Endothelial cell of umbilical vein (primary cell): ENCODE results near the gene PELI2. TPM values are rescaled to one million over a fixed set of nuclear protein-coding genes. Genes with fewer than 3 reads are reported as not detected.

Experiments
- BruUV-seq: library from RNA; stranded (reverse); fragments of 400-500 nt; replicated peaks from 2 replicates; lab custom pipeline; 2021; lab: Mats Ljungman, UMichigan
- CTCF ChIA-PET: fragments of 300-600, 350-600 bp; sonication (Branson Sonifier 250); formaldehyde crosslinking; loops from one replicate; lab custom pipeline; 2021; ENCODE audit warnings: antibody characterized with exemption, inconsistent platforms; lab: Charles Lee
- POLR2A ChIA-PET: fragments of 300-600, 350-600 bp; sonication (Branson Sonifier 250); formaldehyde crosslinking; loops from one replicate; lab custom pipeline; 2021; ENCODE audit warnings: antibody characterized with exemption, inconsistent platforms; lab: Charles Lee
- DNase-seq: peaks from one replicate; pipeline ENCODE4 v3.0.0-alpha.2; 2011; ENCODE audit warnings: low read depth, low spot score
- FAIRE-seq: peaks from 2 replicates; lab custom pipeline; 2011; peaks lifted over from hg19 to GRCh38; lab: Jason Lieb, UNC
- H2AFZ ChIP-seq: 2 replicates; pipeline ENCODE4 v1.6.0; 2012; ENCODE audit warnings: low read depth, low read length, control low read depth, inconsistent platforms
- H3K27ac ChIP-seq: 2 replicates; pipeline ENCODE4 v1.5.1; 2011; ENCODE audit warnings: low read depth, mild to moderate bottlenecking, control low read depth, low read length, moderate library complexity; ENCODE audit not compliant: insufficient read depth
- H3K27me3 ChIP-seq, 2 experiments: 2 replicates each; pipeline versions ENCODE4 v1.6.0 to v1.6.1; 2011; ENCODE audit warnings: low read length in 2 of 2, mixed read lengths in 1 of 2; ENCODE audit not compliant: control insufficient read depth in 2 of 2, insufficient read depth in 2 of 2
- H3K36me3 ChIP-seq, 2 experiments: 2 replicates in 1 of 2; 3 replicates in 1 of 2; pipeline ENCODE4 v1.5.1; 2011; ENCODE audit warnings: low read length in 2 of 2, mild to moderate bottlenecking in 1 of 2, moderate library complexity in 1 of 2; ENCODE audit not compliant: control insufficient read depth in 2 of 2, insufficient read depth in 2 of 2; ENCODE audit errors: extremely low read depth in 1 of 2
- H3K4me1 ChIP-seq: 3 replicates; pipeline ENCODE4 v1.5.1; 2011; ENCODE audit warnings: mild to moderate bottlenecking, low read length; ENCODE audit not compliant: control insufficient read depth, insufficient read depth; ENCODE audit errors: extremely low read depth
- H3K4me2 ChIP-seq: 2 replicates; pipeline ENCODE4 v1.6.1; 2011; ENCODE audit warnings: low read length, control low read depth, mixed read lengths; ENCODE audit not compliant: insufficient read depth
- H3K4me3 ChIP-seq, 3 experiments: fragments of 200-600 bp in 1 of 3; sonication (generic), shearing (Covaris generic) in 1 of 3; replicated peaks in 1 of 3; 2 replicates each; pipeline ENCODE4 v1.5.1; 2011 to 2016; ENCODE audit warnings: control low read depth in 3 of 3, low read length in 3 of 3, mild to moderate bottlenecking in 2 of 3, inconsistent platforms in 1 of 3, low read depth in 1 of 3, moderate library complexity in 1 of 3; ENCODE audit not compliant: insufficient read depth in 1 of 3
- H3K79me2 ChIP-seq: 2 replicates; pipeline ENCODE4 v1.6.0; 2012; ENCODE audit warnings: low read length, inconsistent platforms; ENCODE audit not compliant: control insufficient read depth, insufficient read depth
- H3K9ac ChIP-seq: replicated peaks from 2 replicates; pipeline ENCODE3; 2011; ENCODE audit warnings: low read length, control low read depth; ENCODE audit not compliant: insufficient read depth; ENCODE audit errors: extremely low read depth
- H3K9me1 ChIP-seq: replicated peaks from 3 replicates; pipeline ENCODE4 v1.6.0; 2011; ENCODE audit warnings: mild to moderate bottlenecking, low read length; ENCODE audit not compliant: control insufficient read depth, insufficient read depth; ENCODE audit errors: extremely low read depth
- H3K9me3 ChIP-seq: replicated peaks from 2 replicates; pipeline ENCODE4 v1.5.1; 2012; ENCODE audit warnings: low read length, inconsistent platforms; ENCODE audit not compliant: control insufficient read depth, insufficient read depth
- H4K20me1 ChIP-seq: replicated peaks from 2 replicates; pipeline ENCODE3; 2011; ENCODE audit warnings: mild to moderate bottlenecking, low read length; ENCODE audit not compliant: control insufficient read depth, insufficient read depth; ENCODE audit errors: extremely low read depth
- EZH2 ChIP-seq: IDR thresholded peaks from 2 replicates; pipeline ENCODE4 v1.6.1; 2012; ENCODE audit warnings: borderline replicate concordance, low read depth, mild to moderate bottlenecking, moderate library complexity, low read length, inconsistent platforms; ENCODE audit not compliant: severe bottlenecking
- FOS ChIP-seq: IDR thresholded peaks from 2 replicates; pipeline ENCODE4 v1.6.1; 2011; ENCODE audit warnings: mild to moderate bottlenecking, low read length, moderate library complexity, borderline replicate concordance; ENCODE audit not compliant: insufficient read depth
- GATA2 ChIP-seq: IDR thresholded peaks from 2 replicates; pipeline ENCODE4 v1.7.0; 2011; ENCODE audit warnings: low read depth, mild to moderate bottlenecking, moderate library complexity, mixed read lengths, low read length; ENCODE audit not compliant: insufficient read length, insufficient read depth
- JUN ChIP-seq: IDR thresholded peaks from 2 replicates; pipeline ENCODE4 v1.6.1; 2011; ENCODE audit warnings: borderline replicate concordance, low read depth; ENCODE audit not compliant: insufficient read length, insufficient read depth
- MYC ChIP-seq: IDR thresholded peaks from one replicate; pipeline ENCODE4 v1.6.1; 2011; ENCODE audit warnings: mild to moderate bottlenecking, low read depth, low read length
- POLR2A ChIP-seq: IDR thresholded peaks from 2 replicates; pipeline ENCODE4 v1.6.1; 2012; ENCODE audit warnings: low read depth, mild to moderate bottlenecking, control low read depth, low read length
- POLR2AphosphoS5 ChIP-seq: IDR thresholded peaks from 2 replicates; pipeline ENCODE4 v1.6.1; 2012; ENCODE audit warnings: low read depth, mild to moderate bottlenecking, control low read depth, low read length, moderate library complexity; ENCODE audit not compliant: insufficient read depth
- dilution Hi-C: fragments of 300-500 bp; cut with MboI; formaldehyde crosslinking; loops from one replicate; pipeline ENCODE4 v1.15.0; 2019; ENCODE audit warnings: low sequenced_read_pairs; ENCODE audit not compliant: extremely low pct_ligation_motif_present
- intact Hi-C: fragments of 100-400 bp; cut with micrococcal nuclease; formaldehyde crosslinking; loops from one replicate; pipeline ENCODE4 v1.10.0; 2022
- polyA plus RNA-seq, 4 experiments: library from polyadenylated mRNA; depleted of rRNA in 3 of 4; stranded (reverse) in 3 of 4; unstranded in 1 of 4; fragments of >200 nt; gene quantifications; 2 replicates each; pipeline versions ENCODE4 v1.2.1 to v1.2.3, GENCODE V29; 2011 to 2012; ENCODE audit warnings: missing spikeins in 1 of 4
- total RNA-seq: library from RNA; stranded (reverse); gene quantifications from 2 replicates; pipeline ENCODE4 v1.2.3, GENCODE V29; 2021
- TF ChIP-seq, protein P1 (sequence below): IDR thresholded peaks from 2 replicates; pipeline ENCODE4 v1.6.1; 2011; ENCODE audit not compliant: insufficient read depth, insufficient read length

The PELI2 gene
- total and polyA plus RNA-seq, 2 donors (not counting 3 experiments of a cell fraction or from before 2014, with no cell fraction given) = 11.5 to 13.0 TPM

DNA sequence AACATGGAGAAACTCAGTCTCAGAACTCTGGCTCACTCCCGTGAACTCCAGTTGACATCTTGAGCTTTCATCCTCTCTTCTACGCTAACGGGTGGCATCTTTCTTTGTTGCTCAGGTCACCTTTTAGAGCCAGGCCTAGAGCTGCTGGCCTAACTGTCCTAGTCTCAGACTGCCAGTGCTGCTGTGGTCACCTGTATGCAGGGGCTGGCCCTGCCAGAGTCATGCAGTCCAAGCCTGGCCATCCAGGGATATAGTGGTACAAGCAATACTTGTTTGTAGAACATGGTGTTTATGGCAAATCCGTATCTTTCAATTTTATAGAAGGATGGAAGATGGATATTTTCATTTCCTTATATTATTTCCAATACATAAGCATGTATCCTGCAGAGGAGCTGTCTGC lies 117.2 kb downstream of the PELI2 start:
- Histone ChIP-seq H3K27ac (no peak overlapping the region), H3K4me1 (no peaks in the 10 kb centered on the region), H3K4me2 (no peak overlapping the region), H3K9ac (no peak overlapping the region), H3K79me2 (no peaks in the 10 kb centered on the region), H4K20me1 (no peaks in the 10 kb centered on the region), H3K4me3 (no peak overlapping the region), H3K9me1 (no peaks in the 10 kb centered on the region), H3K9me3 (no peaks in the 10 kb centered on the region), H3K36me3 (no peaks in the 10 kb centered on the region), H3K27me3 (no peaks in the 10 kb centered on the region), H2AFZ (no peak overlapping the region)
- no TSS peak for BruUV-seq
- FAIRE-seq = no peak
- dilution Hi-C loops (no loop called here), intact Hi-C loops (no loop called here)
- ChIA-PET CTCF (interaction anchor here (1.0 to 3.1 kb wide), 3 partner anchors 14 to 239 kb away, joined by 3 to 11 read pairs (median 6); no protein-coding TSS in a partner anchor), POLR2A (no interaction called here)
- TF ChIP-seq MYC (no peak), FOS (no peak), EZH2 (no peak), POLR2A (no peak), GATA2 (no peak), POLR2AphosphoS5 (no peak), JUN (no peak)
- TF ChIP-seq, protein P1, sequence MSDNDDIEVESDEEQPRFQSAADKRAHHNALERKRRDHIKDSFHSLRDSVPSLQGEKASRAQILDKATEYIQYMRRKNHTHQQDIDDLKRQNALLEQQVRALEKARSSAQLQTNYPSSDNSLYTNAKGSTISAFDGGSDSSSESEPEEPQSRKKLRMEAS = no peak
- no peak for DNase-seq

DNA sequence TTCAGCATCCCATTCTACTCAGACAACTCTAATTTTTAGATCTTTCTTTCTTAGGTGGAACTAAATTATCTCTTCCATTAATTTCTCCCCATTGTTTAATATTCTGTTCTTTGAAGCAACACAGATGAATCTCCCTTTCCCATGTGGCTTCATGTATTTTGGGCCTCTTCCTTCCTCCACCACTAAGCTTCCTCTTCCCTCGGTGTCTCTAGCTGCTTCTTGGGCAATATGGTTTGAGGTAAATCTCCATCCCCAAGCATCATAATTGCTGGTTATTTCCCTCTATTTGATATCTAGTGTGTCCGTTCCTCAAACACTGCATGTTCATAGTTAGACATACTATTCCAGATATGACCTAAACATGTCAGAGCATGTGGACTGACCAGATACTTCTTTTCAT lies 119.2 kb downstream of the PELI2 start:
- dilution Hi-C loops = no loop called here
- no peaks in the 10 kb centered on the region for H3K27me3 ChIP-seq
- TF ChIP-seq GATA2 = no peak
- H4K20me1 ChIP-seq = no peaks in the 10 kb centered on the region
- FAIRE-seq = no peak
- no peaks in the 10 kb centered on the region for H3K36me3 ChIP-seq
- CTCF ChIA-PET = interaction anchor here (0.9 to 3.1 kb wide), 2 partner anchors 16 to 185 kb away, joined by 3 to 11 read pairs; no protein-coding TSS in a partner anchor
- H3K4me2 ChIP-seq = no peak overlapping the region
- no peak overlapping the region for H3K4me3 ChIP-seq
- H2AFZ ChIP-seq = no peak overlapping the region
- no TSS peak for BruUV-seq
- no peak overlapping the region for H3K9ac ChIP-seq
- POLR2A ChIA-PET = no interaction called here
- intact Hi-C loops = no loop called here
- no peaks in the 10 kb centered on the region for H3K9me1 ChIP-seq
- H3K4me1 ChIP-seq = no peaks in the 10 kb centered on the region
- no peak for DNase-seq
- no peaks in the 10 kb centered on the region for H3K9me3 ChIP-seq
- no peaks in the 10 kb centered on the region for H3K79me2 ChIP-seq
- no peak overlapping the region for H3K27ac ChIP-seq
